ENCODE data around the gene FAM163B. TPM values are rescaled to one million over a fixed set of nuclear protein-coding genes. Genes with fewer than 3 reads are reported as not detected.

The FAM163B gene
- polyA plus RNA-seq, 1 donor (not counting 4 experiments of a cell fraction or from before 2014, with no cell fraction given): not detected

GRCh38 chr9:133607381-133607780 lies 1.8 kb downstream of the FAM163B start:
- FAIRE-seq (no peak), DNase-seq (ENCODE audit: low read depth, low spot score) (no peak)
- Histone ChIP-seq H3K4me2 (ENCODE audit: control insufficient read depth, extremely low read depth, insufficient read depth, low read depth, low read length) (no peak overlapping the region), H3K4me1 (ENCODE audit: control insufficient read depth, extremely low read depth, insufficient read depth, low read length) (no peaks in the 10 kb centered on the region), H3K9me1 (ENCODE audit: control insufficient read depth, extremely low read depth, insufficient read depth, low read length) (no peaks in the 10 kb centered on the region), H3K79me2 (ENCODE audit: control insufficient read depth, insufficient read depth, low read length) (no peaks in the 10 kb centered on the region), H3K9me3 (ENCODE audit: control insufficient read depth, low read depth, low read length) (no peaks in the 10 kb centered on the region), H2AFZ (ENCODE audit: control insufficient read depth, low read length) (no peak overlapping the region), H3K36me3 (ENCODE audit: control insufficient read depth in 2 of 2, extremely low read depth in 1 of 2, insufficient read depth in 2 of 2, low read length in 2 of 2) (no peaks in the 10 kb centered on the region), H3K4me3 (ENCODE audit: control insufficient read depth in 2 of 3, extremely low read depth in 1 of 3, insufficient read depth in 2 of 3, low read depth in 1 of 3, low read length in 3 of 3) (no peak overlapping the region), H4K20me1 (ENCODE audit: control insufficient read depth, extremely low read depth, insufficient read depth, low read length) (no peaks in the 10 kb centered on the region), H3K27me3 (ENCODE audit: control insufficient read depth, extremely low read depth, insufficient read depth, low read length) (peaks cover 62% of the 10 kb centered on the region), H3K9ac (ENCODE audit: control insufficient read depth, extremely low read depth, insufficient read depth, low read length) (no peak overlapping the region), H3K27ac (ENCODE audit: control insufficient read depth, insufficient read depth, low read length) (no peak overlapping the region)
- TF ChIP-seq EZH2 (IDR thresholded peaks at IDR 0.05; ENCODE audit: low read length) (no peak), CTCF (optimal IDR thresholded peaks at IDR 0.05 in 1 of 3, IDR thresholded peaks at IDR 0.05 in 1 of 3, conservative IDR thresholded peaks at IDR 0.05 in 1 of 3; ENCODE audit: extremely low read depth in 1 of 3, insufficient read depth in 2 of 3, low read length in 3 of 3) (no peak)
- dilution Hi-C loops (cut with MboI; ENCODE audit: extremely low pct_ligation_motif_present, low sequenced_read_pairs): no loop called here

- H3K79me2 ChIP-seq (ENCODE audit: control insufficient read depth, insufficient read depth, low read length): no peaks in the 10 kb centered on the region
- H2AFZ ChIP-seq (ENCODE audit: control insufficient read depth, low read length): no peak overlapping the region
- no peak for FAIRE-seq
- DNase-seq (ENCODE audit: low read depth, low spot score): no peak
- TF ChIP-seq CTCF (optimal IDR thresholded peaks at IDR 0.05 in 1 of 3, IDR thresholded peaks at IDR 0.05 in 1 of 3, conservative IDR thresholded peaks at IDR 0.05 in 1 of 3; ENCODE audit: extremely low read depth in 1 of 3, insufficient read depth in 2 of 3, low read length in 3 of 3) (no peak), EZH2 (IDR thresholded peaks at IDR 0.05; ENCODE audit: low read length) (no peak)
- no peaks in the 10 kb centered on the region for H3K36me3 ChIP-seq (ENCODE audit: control insufficient read depth in 2 of 2, extremely low read depth in 1 of 2, insufficient read depth in 2 of 2, low read length in 2 of 2)
- dilution Hi-C loops (cut with MboI; ENCODE audit: extremely low pct_ligation_motif_present, low sequenced_read_pairs): no loop called here
- no peak overlapping the region for H3K9ac ChIP-seq (ENCODE audit: control insufficient read depth, extremely low read depth, insufficient read depth, low read length)
- no peaks in the 10 kb centered on the region for H3K4me1 ChIP-seq (ENCODE audit: control insufficient read depth, extremely low read depth, insufficient read depth, low read length)
- no peak overlapping the region for H3K4me2 ChIP-seq (ENCODE audit: control insufficient read depth, extremely low read depth, insufficient read depth, low read depth, low read length)
- no peak overlapping the region for H3K27ac ChIP-seq (ENCODE audit: control insufficient read depth, insufficient read depth, low read length)
- H3K27me3 ChIP-seq (ENCODE audit: control insufficient read depth, extremely low read depth, insufficient read depth, low read length): peaks cover 57% of the 10 kb centered on the region
- H3K9me1 ChIP-seq (ENCODE audit: control insufficient read depth, extremely low read depth, insufficient read depth, low read length): no peaks in the 10 kb centered on the region
- no peaks in the 10 kb centered on the region for H3K9me3 ChIP-seq (ENCODE audit: control insufficient read depth, low read depth, low read length)
- H3K4me3 ChIP-seq (ENCODE audit: control insufficient read depth in 2 of 3, extremely low read depth in 1 of 3, insufficient read depth in 2 of 3, low read depth in 1 of 3, low read length in 3 of 3): no peak overlapping the region
- H4K20me1 ChIP-seq (ENCODE audit: control insufficient read depth, extremely low read depth, insufficient read depth, low read length): no peaks in the 10 kb centered on the region
Measured at GRCh38 chr9:133606708-133607025, 2.5 kb downstream of the FAM163B start.

Measured in keratinocyte (primary cell).